C4-2B (cell line): Measurements from ENCODE around the gene NLRC5.

ENCODE experiments used
- ZFX ChIP-seq: fragments of 450-650 bp; IDR thresholded peaks from 2 replicates; pipeline ENCODE4 v1.6.1; 2017
- TF ChIP-seq, protein P1 (sequence below): fragments of 450-650 bp; conservative IDR thresholded peaks from 2 replicates; pipeline ENCODE4 v1.5.1; 2017; ENCODE audit warnings: mild to moderate bottlenecking

DNA sequence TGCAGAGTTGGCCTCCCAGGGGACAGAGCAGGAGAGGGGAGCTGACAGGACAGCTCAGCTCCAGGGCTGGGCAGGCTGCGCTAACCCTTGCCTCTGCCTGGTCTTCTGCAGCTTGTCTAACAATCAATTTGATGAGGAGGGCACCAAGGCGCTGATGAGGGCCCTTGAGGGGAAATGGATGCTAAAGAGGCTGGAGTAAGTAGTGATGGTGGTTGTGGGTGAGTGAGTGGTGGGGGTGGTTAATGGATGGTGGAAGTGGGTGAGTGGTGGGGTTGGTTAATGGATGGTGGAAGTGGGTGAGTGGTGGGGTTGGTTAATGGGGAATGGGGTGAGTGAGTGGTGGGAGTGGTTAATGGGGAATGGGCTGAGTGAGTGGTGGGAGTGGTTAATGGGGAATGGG, 81.1 kb downstream of the NLRC5 start:
- no peak for TF ChIP-seq ZFX
- TF ChIP-seq, protein P1, sequence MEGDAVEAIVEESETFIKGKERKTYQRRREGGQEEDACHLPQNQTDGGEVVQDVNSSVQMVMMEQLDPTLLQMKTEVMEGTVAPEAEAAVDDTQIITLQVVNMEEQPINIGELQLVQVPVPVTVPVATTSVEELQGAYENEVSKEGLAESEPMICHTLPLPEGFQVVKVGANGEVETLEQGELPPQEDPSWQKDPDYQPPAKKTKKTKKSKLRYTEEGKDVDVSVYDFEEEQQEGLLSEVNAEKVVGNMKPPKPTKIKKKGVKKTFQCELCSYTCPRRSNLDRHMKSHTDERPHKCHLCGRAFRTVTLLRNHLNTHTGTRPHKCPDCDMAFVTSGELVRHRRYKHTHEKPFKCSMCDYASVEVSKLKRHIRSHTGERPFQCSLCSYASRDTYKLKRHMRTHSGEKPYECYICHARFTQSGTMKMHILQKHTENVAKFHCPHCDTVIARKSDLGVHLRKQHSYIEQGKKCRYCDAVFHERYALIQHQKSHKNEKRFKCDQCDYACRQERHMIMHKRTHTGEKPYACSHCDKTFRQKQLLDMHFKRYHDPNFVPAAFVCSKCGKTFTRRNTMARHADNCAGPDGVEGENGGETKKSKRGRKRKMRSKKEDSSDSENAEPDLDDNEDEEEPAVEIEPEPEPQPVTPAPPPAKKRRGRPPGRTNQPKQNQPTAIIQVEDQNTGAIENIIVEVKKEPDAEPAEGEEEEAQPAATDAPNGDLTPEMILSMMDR: no peak
